Inferior parietal cortex (tissue), 1 donor: ENCODE data around the gene ANKRD36.
"Not testable (repeated sequence)": the region's sequence is repeated elsewhere in the genome, so short reads cannot be mapped to it uniquely, and the experiment has no call there.

Experiments used
- DNase-seq: peaks from one replicate; pipeline ENCODE4 v3.0.0-alpha.2; 2016; ENCODE audit errors: extremely low spot score

ANKRD36 gene

GRCh38 chr2:97113050-97113881 lies at the start of gene ANKRD36:
ANKRD36 (plus strand) TSS chr2:97113153; CDS start chr2:97113740, 587 bp downstream.
- peak; percentile 80 for DNase-seq

GRCh38 chr2:97066030-97066429 lies 46.9 kb upstream of the ANKRD36 start:
- not testable (repeated sequence) for DNase-seq

GRCh38 chr2:97067279-97068004 lies 45.5 kb upstream of the ANKRD36 start:
- no peak for DNase-seq

- no peak for DNase-seq
Measured at GRCh38 chr2:97068074-97068473, 44.9 kb upstream of the ANKRD36 start.

GRCh38 chr2:97068722-97069121 lies 44.2 kb upstream of the ANKRD36 start:
- DNase-seq, result not testable (repeated sequence)

- DNase-seq, result not testable (repeated sequence)
Measured at GRCh38 chr2:97070915-97071314, 42.0 kb upstream of the ANKRD36 start.

GRCh38 chr2:97077213-97077612 lies 35.7 kb upstream of the ANKRD36 start:
- not testable (repeated sequence) for DNase-seq

- not testable (repeated sequence) for DNase-seq
Measured at GRCh38 chr2:97080855-97081254, 32.1 kb upstream of the ANKRD36 start.

GRCh38 chr2:97082206-97082605 lies 30.7 kb upstream of the ANKRD36 start:
- DNase-seq, result not testable (repeated sequence)

GRCh38 chr2:97083516-97083915 lies 29.4 kb upstream of the ANKRD36 start:
- not testable (repeated sequence) for DNase-seq

- DNase-seq, result not testable (repeated sequence)
Measured at GRCh38 chr2:97085093-97085492, 27.9 kb upstream of the ANKRD36 start.

- not testable (repeated sequence) for DNase-seq
Measured at GRCh38 chr2:97088706-97089105, 24.2 kb upstream of the ANKRD36 start.

GRCh38 chr2:97092946-97093345 lies 20.0 kb upstream of the ANKRD36 start:
- DNase-seq, result not testable (repeated sequence)

GRCh38 chr2:97093983-97094771 lies 18.8 kb upstream of the ANKRD36 start:
- DNase-seq, result not testable (repeated sequence)

GRCh38 chr2:97094772-97095611 lies 18.0 kb upstream of the ANKRD36 start, which contains the start of gene FAHD2B:
FAHD2B (minus strand) TSS chr2:97094882; CDS start chr2:97091706, 3,176 bp downstream.
- DNase-seq, result peak; percentile 56

- DNase-seq, result no peak
Measured at GRCh38 chr2:97095661-97096060, 17.3 kb upstream of the ANKRD36 start.

GRCh38 chr2:97098786-97099372 lies 14.1 kb upstream of the ANKRD36 start:
- not testable (repeated sequence) for DNase-seq

GRCh38 chr2:97106878-97107277 lies 6.1 kb upstream of the ANKRD36 start:
- DNase-seq, result not testable (repeated sequence)

- DNase-seq, result not testable (repeated sequence)
Measured at GRCh38 chr2:97111246-97111645, 1.7 kb upstream of the ANKRD36 start.

GRCh38 chr2:97112320-97113049 lies 468 bp upstream of the ANKRD36 start:
- peak; percentile 79 for DNase-seq
